ENCODE measurements around the gene GUCD1. TPM values are rescaled to one million over a fixed set of nuclear protein-coding genes. Genes with fewer than 3 reads are reported as not detected.

Gene GUCD1
- total RNA-seq, 1 experiment from 2014 or later = 48.4 TPM

- no peak for TF ChIP-seq CTCF (IDR thresholded peaks at IDR 0.05; ENCODE audit: unreplicated experiment)
- Mint-ChIP-seq H3K4me3 (ENCODE audit: unreplicated experiment) (no peak overlapping the region), H3K4me1 (ENCODE audit: insufficient read depth, unreplicated experiment) (peaks cover 2% of the 10 kb centered on the region), H3K9me3 (ENCODE audit: unreplicated experiment) (no peaks in the 10 kb centered on the region), H3K27me3 (ENCODE audit: insufficient read depth, unreplicated experiment) (peaks cover 38% of the 10 kb centered on the region), H3K27ac (ENCODE audit: low read depth, unreplicated experiment) (no peak overlapping the region), H3K36me3 (ENCODE audit: insufficient read depth, unreplicated experiment) (no peaks in the 10 kb centered on the region)
- intact Hi-C loops (cut with micrococcal nuclease) = no loop called here
- ChIA-PET CTCF (interaction anchor here (1.1 kb wide), 1 partner anchor 9 kb away, joined by 4 read pairs; no protein-coding TSS in a partner anchor), POLR2A (no interaction called here)
- no TSS peak for BruUV-seq (replicated peaks)
- peak; percentile 56 for DNase-seq (ENCODE audit: unreplicated experiment)
These were observed 38.6 kb downstream of the GUCD1 start for GRCh38 chr22:24516301-24516737.

GRCh38 chr22:24515027-24515338, 40.0 kb downstream of the GUCD1 start:
- intact Hi-C loops (cut with micrococcal nuclease) = no loop called here
- ChIA-PET POLR2A (interaction anchor here (0.6 kb wide), 1 partner anchor 656 kb away, joined by 3 read pairs; no protein-coding TSS in a partner anchor), CTCF (no interaction called here)
- no peak for DNase-seq (ENCODE audit: unreplicated experiment)
- Mint-ChIP-seq H3K27me3 (ENCODE audit: insufficient read depth, unreplicated experiment) (peaks cover 38% of the 10 kb centered on the region), H3K4me1 (ENCODE audit: insufficient read depth, unreplicated experiment) (peaks cover 5% of the 10 kb centered on the region), H3K9me3 (ENCODE audit: unreplicated experiment) (no peaks in the 10 kb centered on the region), H3K27ac (ENCODE audit: low read depth, unreplicated experiment) (no peak overlapping the region), H3K36me3 (ENCODE audit: insufficient read depth, unreplicated experiment) (no peaks in the 10 kb centered on the region), H3K4me3 (ENCODE audit: unreplicated experiment) (no peak overlapping the region)
- no peak for TF ChIP-seq CTCF (IDR thresholded peaks at IDR 0.05; ENCODE audit: unreplicated experiment)
- no TSS peak for BruUV-seq (replicated peaks)

DNA sequence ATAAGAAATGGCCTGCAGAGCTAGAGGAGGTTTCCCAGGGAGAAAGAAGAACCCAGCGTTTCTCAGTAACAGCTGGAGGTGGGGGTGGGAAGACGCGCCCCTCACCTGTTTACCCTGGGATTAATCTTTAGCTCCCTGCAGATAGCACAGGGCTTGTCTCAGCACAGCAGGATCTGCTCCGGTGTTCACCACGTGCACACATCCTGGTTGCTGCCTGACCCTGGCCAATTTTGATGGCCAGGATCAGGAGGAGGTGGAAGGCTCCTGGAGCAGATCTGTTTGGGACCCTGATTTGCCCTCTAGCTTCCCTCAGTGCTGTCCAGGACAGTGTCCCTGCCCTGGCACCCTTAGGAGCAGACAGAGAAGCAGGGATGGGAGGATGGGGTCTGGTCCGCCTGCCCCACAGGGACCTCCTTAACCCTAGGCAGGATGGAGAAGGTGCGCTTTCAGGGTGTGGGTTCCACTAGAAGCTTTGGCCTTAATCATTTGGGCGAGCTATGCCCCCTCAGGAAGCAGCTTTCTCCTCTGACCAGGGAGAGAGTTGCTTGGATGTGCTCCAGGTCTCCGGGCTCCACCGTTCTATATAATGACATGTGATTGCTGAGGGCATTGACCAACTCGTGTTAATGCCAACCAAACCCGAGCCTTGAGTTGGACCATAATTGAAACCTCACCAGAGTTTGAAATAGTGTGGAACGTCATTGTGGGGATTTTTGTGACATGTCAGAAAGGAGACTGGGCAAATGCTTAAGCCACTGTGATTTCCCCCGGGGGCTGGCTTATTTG, 40.5 kb downstream of the GUCD1 start:
- intact Hi-C loops (cut with micrococcal nuclease) = no loop called here
- no TSS peak for BruUV-seq (replicated peaks)
- TF ChIP-seq CTCF (IDR thresholded peaks at IDR 0.05; ENCODE audit: unreplicated experiment) = no peak
- no peak overlapping the region for H3K4me3 Mint-ChIP-seq (ENCODE audit: unreplicated experiment)
- ChIA-PET CTCF (interaction anchor here (1.0 kb wide), 1 partner anchor 11 kb away, joined by 5 read pairs; no protein-coding TSS in a partner anchor), POLR2A (interaction anchor here (0.6 kb wide), 1 partner anchor 655 kb away, joined by 3 read pairs; no protein-coding TSS in a partner anchor)
- peaks cover 5% of the 10 kb centered on the region for H3K4me1 Mint-ChIP-seq (ENCODE audit: insufficient read depth, unreplicated experiment)
- DNase-seq (ENCODE audit: unreplicated experiment) = no peak
- H3K27ac Mint-ChIP-seq (ENCODE audit: low read depth, unreplicated experiment) = no peak overlapping the region
- peaks cover 38% of the 10 kb centered on the region for H3K27me3 Mint-ChIP-seq (ENCODE audit: insufficient read depth, unreplicated experiment)
- no peaks in the 10 kb centered on the region for H3K36me3 Mint-ChIP-seq (ENCODE audit: insufficient read depth, unreplicated experiment)
- no peaks in the 10 kb centered on the region for H3K9me3 Mint-ChIP-seq (ENCODE audit: unreplicated experiment)

DNA sequence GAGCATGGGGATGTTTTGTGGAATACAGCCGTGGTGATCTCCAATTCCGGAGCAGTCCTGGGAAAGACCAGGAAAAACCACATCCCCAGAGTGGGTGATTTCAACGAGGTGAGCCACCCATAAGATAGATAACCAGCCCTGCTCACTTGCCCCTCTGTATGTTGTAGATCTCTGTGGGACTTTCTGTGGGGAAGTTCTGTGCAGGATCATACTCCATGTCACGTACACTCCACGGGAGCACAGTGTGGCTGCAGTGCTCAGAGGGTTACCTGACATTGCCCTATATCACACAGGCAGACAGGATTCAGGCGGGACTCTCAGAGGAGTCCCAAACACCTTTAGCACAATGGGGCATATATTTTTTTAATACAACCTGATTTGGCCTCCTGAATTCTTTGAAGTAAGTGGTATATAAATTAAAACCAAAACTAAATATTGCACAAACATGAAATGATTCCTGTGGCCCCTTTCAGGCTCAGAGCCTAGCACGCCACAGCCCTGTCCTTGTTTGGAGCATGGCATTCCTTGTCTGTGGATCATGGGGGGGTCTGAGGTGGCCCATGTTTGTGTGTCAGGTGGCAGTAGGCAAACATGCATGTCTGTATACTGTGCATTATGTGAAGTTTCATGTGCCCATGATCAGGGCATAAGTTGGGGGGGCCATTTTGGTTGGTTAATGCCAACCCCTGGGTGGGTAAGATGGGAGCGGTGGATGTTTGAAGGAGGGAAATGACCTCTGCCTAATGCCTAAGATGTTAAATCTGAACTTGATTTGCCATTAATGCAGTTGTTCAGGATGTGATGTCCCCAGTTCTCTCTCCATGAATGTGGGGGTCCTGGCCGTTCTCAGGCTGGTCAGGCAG, 41.3 kb downstream of the GUCD1 start:
- DNase-seq (ENCODE audit: unreplicated experiment) = no peak
- no peak for TF ChIP-seq CTCF (IDR thresholded peaks at IDR 0.05; ENCODE audit: unreplicated experiment)
- no TSS peak for BruUV-seq (replicated peaks)
- ChIA-PET POLR2A (no interaction called here), CTCF (interaction anchor here (1.0 kb wide), 1 partner anchor 12 kb away, joined by 5 read pairs; no protein-coding TSS in a partner anchor)
- H3K4me3 Mint-ChIP-seq (ENCODE audit: unreplicated experiment) = no peak overlapping the region
- H3K9me3 Mint-ChIP-seq (ENCODE audit: unreplicated experiment) = no peaks in the 10 kb centered on the region
- peaks cover 37% of the 10 kb centered on the region for H3K27me3 Mint-ChIP-seq (ENCODE audit: insufficient read depth, unreplicated experiment)
- intact Hi-C loops (cut with micrococcal nuclease) = no loop called here
- H3K4me1 Mint-ChIP-seq (ENCODE audit: insufficient read depth, unreplicated experiment) = peaks cover 5% of the 10 kb centered on the region
- no peak overlapping the region for H3K27ac Mint-ChIP-seq (ENCODE audit: low read depth, unreplicated experiment)
- H3K36me3 Mint-ChIP-seq (ENCODE audit: insufficient read depth, unreplicated experiment) = no peaks in the 10 kb centered on the region
